Spleen (tissue), 7 donors: Measurements from ENCODE around the gene MYL12A.

Experiments
- POLR2A ChIP-seq, 3 donors: fragments of 450-650 bp; IDR thresholded peaks; one replicate each; pipeline ENCODE4 v1.5.1; 2017; ENCODE audit warnings: antibody characterized with exemption in 3 of 3, mild to moderate bottlenecking in 1 of 3
- TF ChIP-seq, protein P1 (sequence below), 11 experiments: fragments of 200-600 bp in 7 of 11; fragments of 450-650 bp in 4 of 11; sonication (generic) in 4 of 11; IDR thresholded peaks in 8 of 11; conservative IDR thresholded peaks in 3 of 11; 1 replicate in 7 of 11; 2 replicates in 4 of 11; pipeline versions ENCODE4 v1.4.0 to v1.8.0; 2016 to 2021; ENCODE audit warnings: antibody characterized with exemption in 11 of 11, inconsistent platforms in 4 of 11, mild to moderate bottlenecking in 1 of 11
- donor health status: DM: no; HTN: no; CAD: no; lungs with moderate emphysema.
- donor health status: DM: no; HTN: no; CAD: no.
- donor health status: DM: no; HTN: no; CAD: no.

DNA sequence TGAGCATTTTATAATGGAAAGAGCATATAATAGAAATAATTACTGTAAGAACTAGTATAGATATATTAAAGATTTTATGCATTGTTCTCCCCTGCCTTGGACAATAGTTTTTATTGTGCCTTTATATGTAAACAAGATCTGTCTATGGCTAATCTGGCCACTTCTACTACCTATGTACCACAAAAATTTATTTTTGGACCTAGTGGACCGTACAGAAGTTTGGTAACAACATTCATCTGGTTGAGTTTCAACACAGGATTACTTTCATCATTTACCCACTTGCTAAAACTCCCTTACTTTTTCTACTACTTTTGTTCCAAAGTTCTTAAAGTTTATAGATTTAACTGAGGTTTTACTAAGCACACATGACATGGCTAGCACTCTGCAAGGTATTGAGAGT lies 14.6 kb upstream of the MYL12A start:
- TF ChIP-seq POLR2A (IDR thresholded peaks at IDR 0.05), result no peak
- TF ChIP-seq, protein P1, sequence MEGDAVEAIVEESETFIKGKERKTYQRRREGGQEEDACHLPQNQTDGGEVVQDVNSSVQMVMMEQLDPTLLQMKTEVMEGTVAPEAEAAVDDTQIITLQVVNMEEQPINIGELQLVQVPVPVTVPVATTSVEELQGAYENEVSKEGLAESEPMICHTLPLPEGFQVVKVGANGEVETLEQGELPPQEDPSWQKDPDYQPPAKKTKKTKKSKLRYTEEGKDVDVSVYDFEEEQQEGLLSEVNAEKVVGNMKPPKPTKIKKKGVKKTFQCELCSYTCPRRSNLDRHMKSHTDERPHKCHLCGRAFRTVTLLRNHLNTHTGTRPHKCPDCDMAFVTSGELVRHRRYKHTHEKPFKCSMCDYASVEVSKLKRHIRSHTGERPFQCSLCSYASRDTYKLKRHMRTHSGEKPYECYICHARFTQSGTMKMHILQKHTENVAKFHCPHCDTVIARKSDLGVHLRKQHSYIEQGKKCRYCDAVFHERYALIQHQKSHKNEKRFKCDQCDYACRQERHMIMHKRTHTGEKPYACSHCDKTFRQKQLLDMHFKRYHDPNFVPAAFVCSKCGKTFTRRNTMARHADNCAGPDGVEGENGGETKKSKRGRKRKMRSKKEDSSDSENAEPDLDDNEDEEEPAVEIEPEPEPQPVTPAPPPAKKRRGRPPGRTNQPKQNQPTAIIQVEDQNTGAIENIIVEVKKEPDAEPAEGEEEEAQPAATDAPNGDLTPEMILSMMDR (IDR thresholded peaks at IDR 0.05 in 8 of 11, conservative IDR thresholded peaks at IDR 0.05 in 3 of 11), result no peak
